Uterus (tissue), 4 donors: Measurements from ENCODE around the gene TNPO3. TPM values are rescaled to one million over a fixed set of nuclear protein-coding genes. Genes with fewer than 3 reads are reported as not detected.

Experiments
- DNase-seq, 2 donors: peaks; one replicate each; pipeline ENCODE4 v3.0.0-alpha.2; 2019 to 2020
- H3K27ac ChIP-seq, 2 donors: fragments of 200-600 bp; sonication (generic); 1 replicate in 1 of 2; 2 replicates in 1 of 2; pipeline ENCODE4 v1.5.1; 2016 to 2018
- H3K27me3 ChIP-seq, 2 donors: fragments of 200-600 bp; sonication (generic); one replicate each; pipeline ENCODE4 v1.5.1; 2018 to 2019; ENCODE audit warnings: control low read depth in 1 of 2
- H3K36me3 ChIP-seq, 2 donors: fragments of 200-600 bp; sonication (generic); one replicate each; pipeline ENCODE4 v1.5.1; 2019; ENCODE audit warnings: control low read depth in 1 of 2
- H3K4me1 ChIP-seq, 2 donors: fragments of 200-600 bp; sonication (generic); one replicate each; pipeline ENCODE4 v1.5.1; 2018 to 2019; ENCODE audit warnings: control low read depth in 1 of 2
- H3K4me3 ChIP-seq, 2 donors: fragments of 200-600 bp; sonication (generic); 1 replicate in 1 of 2; 2 replicates in 1 of 2; pipeline ENCODE4 v1.5.1; 2018 to 2019; ENCODE audit warnings: mild to moderate bottlenecking in 1 of 2
- H3K9me3 ChIP-seq, 2 donors: fragments of 200-600 bp; sonication (generic); one replicate each; pipeline ENCODE4 v1.5.1; 2019; ENCODE audit warnings: control low read depth in 1 of 2
- POLR2A ChIP-seq, 2 donors: fragments of 450-650 bp; IDR thresholded peaks; one replicate each; pipeline ENCODE4 v1.6.1; 2016; ENCODE audit warnings: antibody characterized with exemption in 2 of 2, mild to moderate bottlenecking in 1 of 2, moderate library complexity in 1 of 2
- intact Hi-C: fragments of 100-400 bp; cut with DNase I; formaldehyde crosslinking; loops from one replicate; pipeline ENCODE4 v1.15.1; 2023; ENCODE audit warnings: low total_unique reads
- total RNA-seq, 4 donors: library from RNA; depleted of rRNA in 3 of 4; stranded (reverse); fragments of >200 nt in 3 of 4; gene quantifications; one replicate each; pipeline versions ENCODE4 v1.1.0 to v1.2.4, GENCODE V29; 2014 to 2023
- TF ChIP-seq, protein P1 (sequence below), 4 experiments: fragments of 200-600 bp in 2 of 4; fragments of 450-650 bp in 2 of 4; sonication (generic) in 2 of 4; IDR thresholded peaks; one replicate each; pipeline ENCODE4 v1.5.1; 2016 to 2019; ENCODE audit warnings: antibody characterized with exemption in 4 of 4, mild to moderate bottlenecking in 2 of 4, moderate library complexity in 1 of 4
- donor health status: DM: yes; HTN: yes; CAD: no.

Gene TNPO3
- total RNA-seq, 4 donors from 2014 or later, result 14.6 to 57.9 (median 31.9) TPM

DNA sequence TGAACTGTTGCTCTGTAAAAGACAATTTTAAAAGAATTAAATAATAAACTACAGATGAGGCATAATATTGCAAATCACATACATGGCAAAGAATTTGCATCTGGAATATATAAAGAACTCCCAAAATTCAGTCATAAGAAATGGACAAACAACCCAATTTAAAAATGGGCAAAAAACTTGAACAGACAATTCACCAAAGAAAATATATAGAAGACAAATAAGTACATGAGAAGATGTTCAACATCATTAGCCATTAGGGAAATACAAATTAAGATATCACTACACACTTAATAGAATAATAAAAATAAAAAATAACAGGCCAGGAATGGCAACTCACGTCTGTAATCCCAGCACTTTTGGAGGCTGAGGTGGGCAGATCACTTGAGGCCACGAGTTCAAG lies 22.0 kb upstream of the TNPO3 start:
- Histone ChIP-seq H3K36me3 (no peaks in the 10 kb centered on the region), H3K9me3 (no peaks in the 10 kb centered on the region), H3K4me3 (no peak overlapping the region), H3K4me1 (no peaks in the 10 kb centered on the region), H3K27me3 (peaks cover 0 to 5% of the 10 kb centered on the region in 2 donors), H3K27ac (no peak overlapping the region)
- DNase-seq, result no peak
- intact Hi-C loops, result no loop called here
- TF ChIP-seq, protein P1, sequence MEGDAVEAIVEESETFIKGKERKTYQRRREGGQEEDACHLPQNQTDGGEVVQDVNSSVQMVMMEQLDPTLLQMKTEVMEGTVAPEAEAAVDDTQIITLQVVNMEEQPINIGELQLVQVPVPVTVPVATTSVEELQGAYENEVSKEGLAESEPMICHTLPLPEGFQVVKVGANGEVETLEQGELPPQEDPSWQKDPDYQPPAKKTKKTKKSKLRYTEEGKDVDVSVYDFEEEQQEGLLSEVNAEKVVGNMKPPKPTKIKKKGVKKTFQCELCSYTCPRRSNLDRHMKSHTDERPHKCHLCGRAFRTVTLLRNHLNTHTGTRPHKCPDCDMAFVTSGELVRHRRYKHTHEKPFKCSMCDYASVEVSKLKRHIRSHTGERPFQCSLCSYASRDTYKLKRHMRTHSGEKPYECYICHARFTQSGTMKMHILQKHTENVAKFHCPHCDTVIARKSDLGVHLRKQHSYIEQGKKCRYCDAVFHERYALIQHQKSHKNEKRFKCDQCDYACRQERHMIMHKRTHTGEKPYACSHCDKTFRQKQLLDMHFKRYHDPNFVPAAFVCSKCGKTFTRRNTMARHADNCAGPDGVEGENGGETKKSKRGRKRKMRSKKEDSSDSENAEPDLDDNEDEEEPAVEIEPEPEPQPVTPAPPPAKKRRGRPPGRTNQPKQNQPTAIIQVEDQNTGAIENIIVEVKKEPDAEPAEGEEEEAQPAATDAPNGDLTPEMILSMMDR (IDR thresholded peaks at IDR 0.05), result no peak
- TF ChIP-seq POLR2A (IDR thresholded peaks at IDR 0.05), result no peak

DNA sequence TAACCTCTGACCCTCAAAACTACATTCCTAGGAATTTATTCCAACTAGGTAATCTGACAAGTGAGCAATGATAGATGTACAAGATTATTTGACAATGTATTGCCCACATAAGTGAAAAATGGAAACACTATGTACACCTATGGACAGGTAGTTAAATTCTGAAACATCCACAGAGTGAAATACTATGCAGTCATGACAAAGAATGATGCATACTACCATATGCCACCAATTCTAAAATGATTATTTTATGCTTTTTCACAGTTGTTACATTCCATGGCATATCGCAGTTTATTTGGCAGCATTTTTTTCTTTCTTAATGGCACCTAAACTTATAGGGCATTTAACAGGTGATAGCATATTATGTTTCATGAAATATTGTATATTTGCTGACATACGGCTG lies 20.1 kb upstream of the TNPO3 start:
- Histone ChIP-seq H3K36me3 (no peaks in the 10 kb centered on the region), H3K4me3 (no peak overlapping the region), H3K9me3 (no peaks in the 10 kb centered on the region), H3K27ac (no peak overlapping the region), H3K4me1 (no peaks in the 10 kb centered on the region), H3K27me3 (peaks cover 0 to 5% of the 10 kb centered on the region in 2 donors)
- intact Hi-C loops, result no loop called here
- TF ChIP-seq, protein P1 (IDR thresholded peaks at IDR 0.05), result no peak
- no peak for TF ChIP-seq POLR2A (IDR thresholded peaks at IDR 0.05)
- DNase-seq, result no peak

DNA sequence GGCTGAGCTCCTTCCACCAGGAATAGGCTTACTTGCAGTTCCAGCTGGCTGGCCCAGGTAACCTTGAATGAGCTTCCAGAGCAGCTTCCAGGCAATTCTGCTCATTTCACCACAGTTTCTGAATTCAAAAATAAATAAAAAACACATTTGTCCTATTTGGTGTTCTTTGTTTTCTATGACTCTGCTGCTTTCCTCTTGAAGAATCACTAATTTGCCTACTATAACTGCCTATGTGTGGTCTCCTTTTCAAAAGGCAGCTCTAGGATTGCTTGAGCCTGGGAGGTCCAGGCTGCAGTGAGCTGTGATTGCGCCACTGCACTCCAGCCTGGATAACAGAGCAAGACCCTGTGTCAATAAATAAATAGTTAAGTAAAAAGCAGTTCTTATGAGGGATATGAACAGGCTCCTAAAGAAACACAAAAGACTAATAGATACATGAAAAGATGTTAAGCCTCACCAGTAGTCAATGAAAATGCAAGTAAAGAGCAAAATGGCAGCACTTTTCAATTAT lies 19.5 kb upstream of the TNPO3 start:
- H3K36me3 ChIP-seq, result no peaks in the 10 kb centered on the region
- no peak overlapping the region for H3K4me3 ChIP-seq
- TF ChIP-seq POLR2A (IDR thresholded peaks at IDR 0.05), result no peak
- TF ChIP-seq, protein P1 (IDR thresholded peaks at IDR 0.05), result no peak
- no peaks in the 10 kb centered on the region for H3K4me1 ChIP-seq
- intact Hi-C loops, result no loop called here
- DNase-seq, result no peak
- no peak overlapping the region for H3K27ac ChIP-seq
- no peaks in the 10 kb centered on the region for H3K9me3 ChIP-seq
- peaks cover 0 to 5% of the 10 kb centered on the region in 2 donors for H3K27me3 ChIP-seq

DNA sequence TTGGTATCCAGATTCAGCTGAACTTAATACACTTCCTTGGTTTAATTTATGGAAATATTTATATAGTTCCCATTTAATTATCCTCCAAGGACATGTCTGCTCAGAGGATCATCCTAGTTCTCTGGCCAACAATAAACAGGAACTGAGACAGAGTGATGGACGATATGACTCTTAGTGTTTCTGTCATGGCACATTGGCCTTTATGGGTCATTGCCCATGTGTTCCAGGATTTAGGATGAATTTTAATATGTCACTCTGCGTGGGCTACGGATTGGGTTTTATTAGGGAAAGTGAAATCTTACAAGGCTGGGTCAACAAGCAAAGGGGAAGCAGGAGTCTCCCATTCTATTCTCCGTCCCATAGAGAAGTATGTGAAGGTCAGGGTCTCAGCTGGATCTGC lies 18.8 kb upstream of the TNPO3 start:
- no peaks in the 10 kb centered on the region for H3K4me1 ChIP-seq
- H3K36me3 ChIP-seq, result no peaks in the 10 kb centered on the region
- no peak overlapping the region for H3K4me3 ChIP-seq
- TF ChIP-seq POLR2A (IDR thresholded peaks at IDR 0.05), result no peak
- TF ChIP-seq, protein P1 (IDR thresholded peaks at IDR 0.05), result no peak
- H3K9me3 ChIP-seq, result no peaks in the 10 kb centered on the region
- no peak overlapping the region for H3K27ac ChIP-seq
- intact Hi-C loops, result no loop called here
- peaks cover 0 to 5% of the 10 kb centered on the region in 2 donors for H3K27me3 ChIP-seq
- no peak for DNase-seq

DNA sequence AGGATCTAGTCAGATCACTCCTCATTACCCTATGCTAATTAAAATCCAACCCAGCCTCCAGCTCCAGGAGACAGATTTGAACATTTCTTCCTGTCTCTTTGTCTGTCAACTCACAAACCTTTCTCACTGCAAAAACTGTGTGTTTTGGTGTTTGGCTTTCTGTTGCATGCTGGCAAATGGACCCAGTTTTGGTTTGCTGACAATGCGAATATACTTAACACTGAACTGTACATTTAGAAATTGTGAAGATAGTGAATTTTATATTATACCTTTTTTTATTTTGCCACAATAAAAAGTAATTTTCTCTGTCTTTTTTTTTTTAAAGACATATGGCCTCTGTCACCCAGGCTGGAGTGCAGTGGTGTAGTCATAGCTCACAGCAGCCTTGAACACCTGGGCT lies 18.3 kb upstream of the TNPO3 start:
- Histone ChIP-seq H3K4me1 (no peaks in the 10 kb centered on the region), H3K9me3 (no peaks in the 10 kb centered on the region), H3K4me3 (no peak overlapping the region), H3K27me3 (peaks cover 0 to 5% of the 10 kb centered on the region in 2 donors), H3K27ac (no peak overlapping the region), H3K36me3 (no peaks in the 10 kb centered on the region)
- no peak for DNase-seq
- no peak for TF ChIP-seq POLR2A (IDR thresholded peaks at IDR 0.05)
- TF ChIP-seq, protein P1 (IDR thresholded peaks at IDR 0.05), result no peak
- intact Hi-C loops, result no loop called here
